ENCODE measurements around the gene MTERF1.
A peak's percentile ranks its signal among the peaks of the same experiment; 100 is the strongest.
"Not testable (repeated sequence)": the region's sequence is repeated elsewhere in the genome, so short reads cannot be mapped to it uniquely, and the experiment has no call there.

The MTERF1 gene, protein sequence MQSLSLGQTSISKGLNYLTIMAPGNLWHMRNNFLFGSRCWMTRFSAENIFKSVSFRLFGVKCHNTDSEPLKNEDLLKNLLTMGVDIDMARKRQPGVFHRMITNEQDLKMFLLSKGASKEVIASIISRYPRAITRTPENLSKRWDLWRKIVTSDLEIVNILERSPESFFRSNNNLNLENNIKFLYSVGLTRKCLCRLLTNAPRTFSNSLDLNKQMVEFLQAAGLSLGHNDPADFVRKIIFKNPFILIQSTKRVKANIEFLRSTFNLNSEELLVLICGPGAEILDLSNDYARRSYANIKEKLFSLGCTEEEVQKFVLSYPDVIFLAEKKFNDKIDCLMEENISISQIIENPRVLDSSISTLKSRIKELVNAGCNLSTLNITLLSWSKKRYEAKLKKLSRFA

DNA sequence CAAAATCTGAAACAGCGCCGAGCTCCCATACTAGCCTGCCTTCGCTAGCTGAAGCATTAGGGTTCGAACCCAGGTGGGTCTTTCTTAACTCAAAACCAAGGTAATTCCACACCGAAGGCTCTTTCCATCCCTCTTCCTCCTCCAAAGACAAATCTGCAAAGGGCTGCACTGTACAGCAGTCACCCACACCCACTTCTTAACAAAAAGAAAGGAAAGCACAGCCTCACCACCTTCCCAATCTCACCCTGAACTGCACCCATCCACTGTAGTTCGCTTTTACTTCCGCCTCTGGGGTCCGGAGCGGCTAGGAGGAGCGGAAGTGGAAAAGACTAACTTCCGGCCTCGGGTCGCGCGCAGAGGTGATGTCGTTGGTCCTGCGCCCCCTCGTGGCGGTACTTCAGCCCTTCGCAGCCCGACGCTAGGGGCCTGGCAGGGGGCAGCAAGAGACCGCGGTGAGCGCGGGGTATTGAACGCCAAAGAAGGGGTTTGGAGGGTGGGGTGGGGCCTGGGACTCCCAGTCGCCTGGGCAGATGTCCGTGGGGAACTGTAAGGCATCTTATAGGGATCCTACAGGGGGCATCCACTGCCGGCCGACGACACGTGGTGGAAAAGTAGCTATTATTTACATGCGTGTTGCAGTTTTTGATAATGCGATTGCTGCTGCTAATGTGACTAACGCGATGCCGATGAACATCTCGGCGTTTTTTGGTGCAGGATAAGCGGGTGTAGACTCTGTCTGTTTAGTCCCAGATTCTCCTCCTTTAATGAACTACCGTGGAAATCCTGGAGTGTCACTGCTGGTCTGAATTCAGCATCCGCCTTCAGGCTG, at the start of gene MTERF1:
Gene MTERF1 (minus strand): TSS at position 290 of the 829 bp plus-strand sequence. CDS start 619 bp downstream, outside the sequence.
- DNase-seq: peak; percentile 90

- no peak for DNase-seq
These were observed 49.0 kb upstream of the MTERF1 start for GRCh38 chr7:91929463-91929862.

DNA sequence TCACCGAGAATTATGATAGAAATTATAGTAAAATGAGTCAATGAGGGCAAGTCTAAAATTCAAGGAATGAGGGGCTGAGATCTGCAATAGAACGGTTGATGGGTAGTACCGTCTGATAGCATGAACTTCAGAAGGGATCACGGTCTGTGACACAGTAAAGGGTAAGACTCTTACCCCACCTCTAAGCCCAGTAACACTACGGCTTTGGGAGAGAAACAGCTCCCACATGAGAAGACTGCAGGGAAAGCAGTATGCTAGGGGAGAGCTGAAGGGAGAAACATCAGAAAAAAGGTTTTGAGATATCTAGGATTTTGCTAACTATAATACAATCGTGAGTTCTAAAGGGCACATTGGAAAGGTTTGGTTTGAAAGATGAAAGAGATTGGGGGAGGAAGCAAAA, 47.4 kb upstream of the MTERF1 start:
- no peak for DNase-seq

DNA sequence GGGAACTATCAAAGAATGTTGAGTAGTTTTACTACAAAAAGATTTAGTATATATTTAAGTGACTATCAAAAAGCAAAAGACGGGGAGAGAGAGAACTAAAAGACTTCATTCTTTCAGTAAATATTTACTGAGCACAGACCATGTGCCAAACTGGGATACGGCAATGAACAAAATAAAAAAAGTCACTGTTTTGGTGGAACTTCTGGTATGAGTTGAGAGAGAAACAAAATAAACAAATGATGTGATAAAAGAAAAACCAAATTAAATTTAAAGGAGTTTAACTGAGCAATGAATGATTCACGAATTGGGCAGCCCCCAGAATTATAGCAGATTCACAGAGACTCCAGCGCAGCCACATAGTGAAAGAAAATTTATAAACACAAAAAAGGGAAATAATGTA, 42.4 kb upstream of the MTERF1 start:
- DNase-seq: no peak

- DNase-seq: no peak
These were observed 37.9 kb upstream of the MTERF1 start for GRCh38 chr7:91918356-91918755.

GRCh38 chr7:91916051-91916440, 35.5 kb upstream of the MTERF1 start:
- DNase-seq: no peak

DNA sequence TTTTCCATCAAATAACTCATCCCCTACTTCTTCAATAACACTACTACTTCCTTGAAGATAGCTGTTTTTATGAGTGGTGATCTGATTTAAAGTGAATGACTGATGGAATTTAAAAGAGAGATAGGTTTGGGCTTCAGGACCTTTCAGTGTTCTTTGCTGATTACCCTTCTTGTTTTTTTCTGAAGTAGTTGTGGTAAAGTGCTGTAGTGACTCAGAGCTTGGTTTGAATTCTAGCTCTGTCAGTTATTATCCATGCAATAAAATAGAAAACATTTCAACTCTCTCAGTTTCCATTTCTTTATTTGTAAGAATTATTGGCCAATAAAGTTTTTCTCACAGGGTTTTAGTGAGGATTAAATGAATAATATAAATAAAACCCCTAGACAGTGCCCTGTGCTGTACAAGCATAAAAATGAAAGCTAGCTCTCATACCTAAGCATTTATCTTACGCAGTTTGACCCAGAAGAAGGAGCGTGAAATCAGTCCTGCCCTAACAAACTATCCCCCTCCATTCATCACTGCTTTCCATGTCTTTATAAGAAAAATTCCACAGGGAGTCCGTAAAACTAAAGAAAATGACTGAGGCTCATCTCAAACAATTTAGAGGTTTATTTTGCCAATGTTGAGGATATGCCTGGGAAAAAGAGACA, 35.0 kb upstream of the MTERF1 start:
- no peak for DNase-seq

GRCh38 chr7:91913612-91914011, 33.1 kb upstream of the MTERF1 start:
- DNase-seq: no peak

- no peak for DNase-seq
These were observed 32.0 kb upstream of the MTERF1 start for GRCh38 chr7:91912494-91912893.

DNA sequence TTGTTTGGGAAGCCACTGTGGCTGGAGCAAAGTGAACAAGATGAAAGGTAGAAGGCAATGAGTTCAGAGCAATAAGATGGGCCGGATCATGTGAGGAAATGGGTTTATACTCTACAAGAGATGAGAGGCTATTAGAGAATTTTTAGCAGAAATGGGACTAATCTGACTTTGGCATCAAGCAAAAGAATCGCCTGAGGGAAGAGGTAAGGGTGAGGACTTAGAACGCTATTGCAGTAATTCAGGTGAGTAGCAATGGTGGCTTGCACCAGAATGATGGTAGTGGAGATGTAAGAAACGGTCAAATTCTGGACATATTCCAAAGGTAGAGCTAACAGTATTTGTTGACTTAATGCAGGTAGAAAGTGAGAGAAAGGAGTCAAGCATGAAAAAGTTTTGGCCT, 30.6 kb upstream of the MTERF1 start:
- no peak for DNase-seq

DNA sequence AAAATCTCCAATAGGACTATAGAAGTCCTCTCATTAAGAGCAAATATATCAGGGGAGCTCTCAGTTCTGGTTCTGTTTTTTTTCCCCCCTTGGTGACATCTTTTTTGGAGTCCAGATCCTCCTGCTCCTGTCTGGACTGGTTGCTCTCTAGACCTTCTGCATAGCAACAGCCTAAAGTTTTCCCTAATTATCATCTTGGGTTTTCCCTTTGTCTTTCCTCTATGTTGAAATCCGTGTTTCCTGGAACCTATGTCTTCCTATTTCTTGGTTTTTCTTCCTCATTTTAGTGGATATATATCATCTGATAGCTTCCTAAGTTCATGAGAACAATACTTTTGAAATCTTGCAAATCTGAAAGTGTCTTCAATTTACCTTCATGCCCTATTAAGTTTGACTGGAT, 29.7 kb upstream of the MTERF1 start:
- no peak for DNase-seq

- no peak for DNase-seq
These were observed 19.1 kb upstream of the MTERF1 start for GRCh38 chr7:91899563-91899962.

GRCh38 chr7:91898240-91898992, 17.9 kb upstream of the MTERF1 start:
- DNase-seq: no peak

GRCh38 chr7:91894781-91895480, 14.4 kb upstream of the MTERF1 start:
- no peak for DNase-seq

GRCh38 chr7:91893699-91894098, 13.2 kb upstream of the MTERF1 start:
- not testable (repeated sequence) for DNase-seq

DNA sequence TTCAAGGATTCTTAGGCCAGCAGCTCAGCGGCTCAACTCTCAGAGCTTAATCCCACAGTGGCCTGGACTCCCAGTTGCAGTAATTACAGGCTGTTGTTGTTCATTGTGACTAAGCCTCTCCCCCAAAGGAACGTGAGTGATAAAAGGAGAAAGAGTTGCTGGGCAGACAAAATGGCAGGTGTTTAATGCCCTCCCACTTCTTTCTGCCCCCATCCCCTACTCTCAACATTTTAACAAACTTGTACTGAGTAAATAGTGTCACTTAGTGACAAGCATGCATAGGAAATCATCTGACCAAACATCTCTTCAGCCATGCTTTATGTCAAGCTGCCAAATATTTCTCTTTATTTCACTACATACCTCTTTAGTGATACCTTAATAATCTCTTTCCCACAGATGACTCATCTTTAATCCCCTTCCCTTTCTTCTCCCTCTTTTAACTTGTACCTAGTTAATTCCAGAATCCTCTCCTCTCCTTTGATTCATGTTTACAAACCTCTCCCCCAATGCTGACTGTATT, 12.4 kb upstream of the MTERF1 start:
- DNase-seq: no peak

GRCh38 chr7:91892099-91892705, 11.7 kb upstream of the MTERF1 start:
- no peak for DNase-seq

- DNase-seq: not testable (repeated sequence)
These were observed 8.0 kb upstream of the MTERF1 start for GRCh38 chr7:91888271-91889175.

GRCh38 chr7:91887336-91888213, 7.1 kb upstream of the MTERF1 start:
- not testable (repeated sequence) for DNase-seq
